NCI-H1930 (cell line): Measurements from ENCODE around the gene ZFR.
"Not testable (repeated sequence)": the region's sequence is repeated elsewhere in the genome, so short reads cannot be mapped to it uniquely, and the experiment has no call there.

Experiments
- DNase-seq, 2 experiments: peaks; one replicate each; lab custom pipeline; 2025; lab: John Stamatoyannopoulos, UW

Gene ZFR

DNA sequence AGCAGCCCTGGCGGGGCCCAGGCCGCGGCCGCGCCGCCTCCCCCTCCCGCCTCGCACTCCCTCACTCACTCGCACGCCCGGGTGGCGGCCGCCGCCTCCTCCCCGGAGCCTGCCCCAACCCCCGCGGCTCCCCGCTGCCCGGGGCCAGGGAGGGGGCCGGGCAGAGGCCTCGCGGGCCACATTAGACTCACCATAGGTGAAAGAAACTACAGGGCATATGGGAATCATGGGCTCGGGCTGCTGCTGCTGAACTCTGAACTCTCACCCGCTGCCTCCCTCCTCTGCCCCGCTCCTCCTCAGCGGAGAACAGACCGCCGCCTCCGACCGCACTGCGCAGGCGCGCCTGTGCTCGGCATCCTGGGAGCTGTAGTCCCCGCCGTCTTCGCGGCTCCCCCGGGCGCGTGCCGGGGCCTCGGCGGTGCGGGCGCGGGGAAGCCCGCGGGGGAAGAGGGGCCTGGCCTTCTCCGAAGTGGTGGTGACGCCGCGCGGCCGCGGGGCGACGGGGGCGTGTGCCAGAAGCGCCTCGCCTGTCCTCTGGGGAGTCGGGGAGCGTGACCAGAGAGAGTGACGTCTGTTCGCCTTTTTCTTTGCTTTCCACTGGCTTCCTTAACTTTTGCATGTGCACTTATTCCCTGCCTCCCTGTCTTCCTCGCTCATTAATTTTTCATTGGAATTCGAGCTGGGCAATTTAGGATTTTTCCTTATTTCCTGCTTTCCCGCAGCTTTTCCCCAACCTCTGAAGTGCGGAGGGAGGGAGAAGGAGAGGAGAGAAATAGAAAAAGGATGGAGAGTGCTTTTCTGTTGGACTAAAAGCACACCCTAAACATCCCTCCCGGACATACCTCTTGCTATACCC, at the start of gene ZFR:
Gene ZFR (minus strand): TSS at position 310 of the 856 bp plus-strand sequence. CDS start 82 bp downstream, at position 228.
- peak; percentile 90 to 95 for DNase-seq

DNA sequence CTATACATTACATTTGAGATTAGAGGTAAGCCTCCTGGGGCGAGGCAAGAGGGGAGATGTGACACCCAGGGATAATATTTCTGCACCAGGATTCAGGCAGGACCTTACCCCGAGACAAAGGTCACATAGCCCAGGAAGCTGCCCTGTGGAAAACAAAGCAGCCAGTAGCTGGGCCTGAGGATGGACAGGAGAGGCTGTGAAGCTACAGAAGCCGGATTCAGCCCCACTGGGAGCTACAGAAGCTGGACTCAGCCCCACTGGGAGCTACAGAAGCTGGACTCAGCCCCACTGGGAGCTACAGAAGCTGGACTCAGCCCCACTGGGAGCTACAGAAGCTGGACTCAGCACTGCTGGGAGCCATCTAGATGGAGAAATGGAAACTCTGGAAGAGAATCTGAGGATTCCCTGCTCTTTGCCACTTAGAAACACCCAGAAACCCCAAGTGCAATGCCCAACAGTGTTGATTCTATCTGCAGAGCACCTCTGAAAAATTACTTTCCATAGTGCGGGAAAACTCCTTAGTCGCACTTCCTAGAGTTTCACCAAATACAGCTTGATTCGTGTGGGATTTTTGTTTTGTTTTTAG, 46.5 kb upstream of the ZFR start:
- DNase-seq: no peak

DNA sequence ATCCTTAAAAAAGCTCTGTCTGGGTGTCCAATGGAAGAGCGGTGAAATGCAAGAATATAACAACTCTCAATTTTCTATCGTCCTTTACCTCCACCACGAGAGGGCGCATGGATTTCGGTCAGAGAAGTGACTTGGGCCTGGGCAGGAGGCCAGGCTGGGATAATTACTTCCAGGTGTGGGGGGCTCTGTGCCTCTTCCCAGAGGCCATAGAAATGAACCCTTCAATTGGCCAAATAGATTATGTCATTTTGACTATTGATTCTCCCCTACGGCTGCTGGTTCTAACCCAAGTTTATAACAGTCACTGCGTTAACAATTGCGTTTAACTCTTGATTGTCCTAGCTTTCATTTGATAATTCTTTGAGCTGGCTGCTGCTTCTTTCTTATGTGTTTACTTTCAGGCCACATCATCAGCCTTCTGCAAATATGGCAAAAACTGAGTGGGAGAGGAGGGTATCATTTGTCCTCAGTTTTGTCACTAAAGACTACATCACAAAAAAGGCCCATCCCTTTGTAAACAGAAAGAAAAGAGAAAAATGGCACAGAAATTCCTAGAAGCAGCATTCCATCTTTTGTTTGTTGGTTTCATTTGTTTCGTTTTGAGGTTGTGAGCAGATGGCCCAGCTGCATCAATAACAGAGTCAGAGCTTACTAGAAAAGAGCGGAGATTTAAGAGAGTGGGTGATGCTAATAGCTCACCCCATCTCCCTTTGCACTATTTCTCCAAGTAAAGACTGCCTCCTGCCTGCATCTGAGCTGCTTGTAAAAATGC, 45.4 kb upstream of the ZFR start:
- peak; percentile 98 to 99 for DNase-seq

DNA sequence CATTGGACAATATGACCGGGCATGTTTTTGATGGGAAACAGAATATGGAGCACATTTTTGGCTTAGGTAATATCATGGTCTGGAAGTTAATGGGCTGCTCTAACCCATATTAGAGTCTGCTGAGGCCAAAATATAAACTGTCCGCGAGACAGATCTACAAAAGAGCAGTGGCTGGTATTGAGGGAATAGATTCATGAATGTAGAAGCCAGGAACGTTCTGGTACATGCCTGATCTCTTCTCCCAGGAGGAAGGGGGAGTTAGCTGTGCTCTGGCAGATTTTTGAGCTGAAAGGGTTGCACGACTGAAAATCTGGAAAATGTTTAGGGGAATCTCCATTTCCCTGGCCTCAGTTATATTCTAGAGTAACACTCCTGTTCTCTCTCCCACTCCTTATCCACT, 42.9 kb upstream of the ZFR start:
- DNase-seq: no peak

DNA sequence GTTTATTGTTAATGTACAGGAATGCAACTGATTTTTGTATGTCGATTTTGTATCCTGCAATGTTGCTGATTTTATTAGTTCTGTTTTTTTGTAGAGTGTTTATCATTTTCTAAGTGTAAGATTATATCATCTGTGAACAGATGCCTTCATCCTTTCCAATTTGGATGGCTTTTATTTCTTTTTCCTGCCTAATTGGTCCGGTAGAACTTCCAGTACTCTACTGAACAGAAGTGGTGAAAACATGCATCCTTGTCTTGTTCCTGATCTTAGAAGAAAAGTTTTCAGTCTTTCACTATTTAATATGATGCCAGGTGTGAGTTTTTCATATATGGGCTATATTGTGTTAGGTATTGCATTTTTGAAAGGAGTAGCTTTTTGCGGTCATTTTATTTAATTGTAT, 42.5 kb upstream of the ZFR start:
- no peak for DNase-seq

DNA sequence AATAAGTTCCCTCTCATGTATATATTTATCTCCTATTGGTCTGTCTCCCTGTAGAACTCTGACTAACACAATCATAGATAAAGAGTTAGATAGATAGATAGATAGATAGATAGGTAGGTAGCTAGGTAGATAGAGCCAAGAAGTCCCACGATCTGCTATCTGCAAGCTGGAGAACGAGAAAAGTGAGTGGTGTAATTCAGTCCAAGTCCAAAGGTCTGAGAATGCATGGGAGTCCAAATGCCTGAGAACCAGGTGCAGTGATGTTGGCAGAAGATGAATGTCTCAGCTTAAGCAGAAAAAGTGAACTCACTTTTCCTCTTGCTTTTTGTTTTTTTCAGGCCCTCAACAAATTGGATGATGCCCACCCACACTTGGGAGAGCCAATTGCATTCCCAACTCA, 37.7 kb upstream of the ZFR start:
- no peak for DNase-seq

DNA sequence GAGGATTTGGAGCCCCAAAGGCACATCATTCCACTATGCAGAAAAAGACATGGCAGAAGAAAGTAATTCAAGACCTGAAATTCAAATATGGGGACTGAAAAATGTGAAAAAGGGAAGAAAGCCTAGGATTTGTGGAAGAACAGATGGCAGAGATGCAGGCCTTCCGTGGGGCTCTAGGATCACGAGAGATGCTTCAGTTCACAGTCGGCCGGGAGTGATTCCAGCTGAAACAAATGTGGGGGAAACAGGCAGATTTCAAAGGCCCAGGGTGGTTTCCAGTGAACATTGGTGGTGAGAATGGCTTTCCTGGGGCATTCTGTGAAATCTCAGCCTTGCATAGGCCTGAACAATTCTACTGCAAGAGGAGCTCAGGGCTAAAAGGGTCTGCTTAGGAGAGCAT, 34.6 kb upstream of the ZFR start:
- DNase-seq: no peak

DNA sequence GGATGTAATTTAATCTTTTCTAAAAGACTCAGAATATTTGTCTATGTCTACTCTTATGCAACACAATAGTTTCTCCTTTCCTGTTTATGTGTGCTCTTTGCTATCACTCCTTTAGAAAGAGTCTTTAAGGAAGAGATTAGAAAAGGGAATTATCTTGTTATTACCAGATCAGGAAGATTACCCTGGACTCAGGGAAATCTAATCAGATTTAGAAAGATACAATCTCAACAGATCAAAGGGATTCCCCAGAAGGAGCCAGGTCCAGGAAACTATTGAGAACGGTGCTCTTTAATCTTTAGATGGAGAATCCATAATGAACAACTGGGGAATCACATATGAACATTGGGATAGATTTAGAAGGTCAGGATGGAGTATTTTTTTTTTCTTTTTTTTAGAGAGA, 32.4 kb upstream of the ZFR start:
- DNase-seq: no peak

DNA sequence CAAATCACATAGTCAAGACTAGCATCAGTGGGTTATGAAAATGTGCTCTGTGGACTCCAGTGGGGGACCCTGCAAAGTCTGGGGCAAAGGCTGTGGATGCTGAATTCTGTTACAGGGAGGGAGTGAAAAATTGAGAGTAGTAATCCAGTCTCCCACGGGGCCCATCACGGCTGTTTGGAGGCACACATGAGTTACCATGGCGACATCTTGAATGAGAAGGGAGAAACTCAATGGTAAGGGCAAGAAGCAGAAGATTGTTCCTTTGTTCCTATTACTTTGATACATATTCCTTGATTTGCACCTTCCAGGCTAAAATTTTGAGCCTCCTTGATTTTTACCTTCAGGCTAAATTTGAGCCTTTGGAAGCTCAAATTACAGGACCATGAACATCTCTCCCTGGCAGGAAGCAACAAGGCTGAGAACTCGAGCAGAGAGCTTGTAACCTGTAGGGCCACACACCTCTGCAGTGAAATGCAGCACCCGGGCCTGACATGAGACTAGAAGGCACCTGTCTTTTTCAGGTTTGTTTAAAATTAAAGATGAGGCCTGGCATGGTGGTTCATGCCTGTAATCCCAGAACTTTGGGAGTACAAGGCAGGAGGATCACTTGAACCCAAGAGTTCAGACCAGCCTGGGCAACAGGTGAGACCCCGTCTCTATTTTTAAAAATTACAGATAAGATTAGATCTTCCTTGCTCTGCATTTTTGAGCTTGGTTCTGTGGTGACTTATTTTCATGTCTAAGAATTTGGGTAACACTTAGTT, 31.0 kb upstream of the ZFR start:
- DNase-seq: peak in 1 of 2 experiments; percentile 28

DNA sequence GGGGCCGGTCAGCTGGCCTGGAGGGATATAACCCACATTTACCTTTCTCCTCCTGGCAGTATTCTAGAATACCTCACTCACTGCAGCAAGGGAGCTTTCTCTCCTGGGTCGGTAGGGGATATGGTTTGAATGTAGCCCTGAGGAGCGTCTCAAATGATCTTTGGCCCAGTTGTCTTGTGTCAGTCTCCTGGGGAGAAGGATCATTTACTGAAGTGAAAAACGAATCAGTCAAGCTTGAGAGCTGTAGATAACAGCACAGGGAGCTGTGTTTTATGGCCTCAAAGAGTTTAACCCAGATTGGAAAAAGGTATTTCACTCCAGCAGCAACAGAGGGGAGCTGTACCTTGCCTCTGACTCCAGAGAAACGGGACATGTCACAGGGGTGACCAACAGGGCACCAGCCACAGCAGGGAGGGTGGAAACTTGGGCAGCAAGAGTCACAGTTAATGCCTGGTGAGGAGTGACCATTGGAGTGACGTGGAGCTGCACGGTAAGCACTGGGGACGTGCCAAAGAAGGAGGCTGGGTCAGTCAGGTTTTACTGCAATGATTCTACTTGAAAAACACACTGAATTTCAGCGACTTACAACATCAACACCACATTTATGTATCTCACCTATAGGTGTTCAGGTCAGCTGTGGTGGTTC, 29.8 kb upstream of the ZFR start:
- DNase-seq: no peak

DNA sequence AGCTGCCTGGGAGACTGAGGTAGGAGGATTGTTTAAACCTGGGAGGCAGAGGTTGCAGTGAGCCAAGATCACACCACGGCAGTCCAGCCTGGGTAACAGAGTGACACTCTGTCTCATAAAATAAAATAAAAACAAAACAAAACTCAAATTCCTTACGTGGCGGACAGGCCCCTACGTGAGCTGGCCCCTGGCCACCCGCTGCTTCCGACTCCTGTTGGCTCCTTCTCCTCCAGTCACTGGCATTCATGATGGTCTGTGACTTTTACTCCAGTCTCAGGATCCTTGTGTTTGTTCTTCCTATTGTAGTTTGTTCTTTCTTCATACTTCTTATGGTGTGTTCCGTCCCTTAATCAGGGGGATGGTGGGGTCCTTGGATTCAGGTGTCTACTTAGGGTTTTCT, 28.5 kb upstream of the ZFR start:
- no peak for DNase-seq

DNA sequence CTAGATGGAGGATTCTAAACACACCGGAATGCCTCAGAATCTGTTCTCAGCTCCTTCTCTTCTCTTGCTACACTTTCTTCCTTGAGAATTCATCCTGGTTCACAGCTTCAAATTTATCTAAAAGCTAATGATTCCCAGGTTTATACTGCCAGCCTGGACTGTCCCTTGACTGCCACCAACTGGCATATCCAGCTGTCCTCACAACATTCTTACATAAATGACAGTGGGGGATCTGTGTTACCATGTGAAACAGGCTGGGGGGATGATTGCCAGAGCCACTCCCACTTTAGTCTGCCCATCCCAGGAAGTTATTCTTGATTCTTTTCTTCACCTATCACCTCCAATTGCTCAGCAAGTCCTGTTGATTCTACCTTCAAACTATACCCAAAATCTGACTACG, 27.2 kb upstream of the ZFR start:
- no peak for DNase-seq

DNA sequence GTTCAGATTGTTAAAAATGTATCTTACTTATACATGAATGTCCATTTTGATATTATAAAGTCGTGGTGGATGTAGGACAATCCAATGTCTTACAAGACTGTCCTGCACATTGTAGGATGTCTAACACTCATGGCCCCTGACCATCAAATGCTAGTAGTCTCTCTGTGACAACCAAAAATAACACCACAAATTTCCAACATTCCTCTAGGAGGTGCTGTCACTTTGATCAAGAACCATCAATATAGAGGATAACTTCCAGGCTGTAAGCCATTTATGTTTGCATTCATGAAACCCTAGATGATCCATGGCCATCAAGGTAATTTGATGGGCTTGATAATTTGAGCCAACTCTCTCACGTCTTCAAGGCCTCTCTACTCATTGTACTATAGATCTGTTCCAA, 20.5 kb upstream of the ZFR start:
- DNase-seq: no peak

DNA sequence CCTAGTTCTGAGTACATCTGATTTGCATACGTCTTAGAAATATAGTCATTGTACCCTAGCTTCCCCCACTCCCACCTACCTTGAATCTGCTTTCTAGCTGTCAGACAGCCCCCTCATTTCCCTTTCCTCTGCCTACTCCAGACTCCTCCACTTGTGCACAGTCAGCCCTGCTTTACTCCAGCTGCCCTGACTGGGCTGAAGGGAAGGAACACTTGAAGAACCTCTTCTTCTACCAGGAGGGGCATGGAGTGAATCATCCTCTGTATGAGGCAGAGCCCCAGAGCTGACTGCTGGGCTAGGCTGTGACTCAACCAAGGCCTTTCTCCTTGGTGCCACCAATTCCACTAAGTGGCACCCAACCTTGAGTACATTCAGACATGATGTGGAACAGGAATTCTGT, 18.1 kb upstream of the ZFR start:
- no peak for DNase-seq

DNA sequence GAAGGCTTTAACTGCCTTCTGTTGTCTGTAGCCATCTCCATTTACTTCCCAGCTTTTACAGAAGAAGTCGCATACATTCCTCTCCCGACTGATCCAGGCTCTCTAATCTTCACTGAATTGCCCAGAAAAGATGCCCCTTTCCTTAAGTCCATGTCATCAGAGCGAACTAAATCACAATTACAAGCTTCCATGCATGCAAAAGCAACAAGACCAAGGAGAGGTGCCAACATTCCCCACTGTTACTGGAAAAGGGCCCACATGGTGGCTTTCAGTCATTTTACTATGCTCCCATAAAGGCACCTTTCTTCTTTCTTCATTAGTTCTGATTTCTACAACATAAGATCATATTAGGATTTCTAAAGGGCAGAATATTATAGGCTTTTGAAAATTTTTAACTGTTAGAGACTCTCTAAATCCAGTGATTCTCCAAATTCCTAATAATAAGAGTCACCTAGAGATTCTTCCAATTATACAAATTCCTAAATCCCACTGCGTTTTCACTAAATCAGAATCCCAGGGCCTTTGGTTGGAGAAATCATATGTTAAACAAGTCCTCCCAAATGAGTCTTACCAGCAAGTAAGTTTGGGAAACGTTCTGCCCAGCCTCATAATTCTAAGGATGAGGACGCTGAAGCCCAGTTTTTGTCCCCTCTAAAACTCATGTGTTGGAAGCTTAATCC, 17.0 kb upstream of the ZFR start:
- DNase-seq: no peak

DNA sequence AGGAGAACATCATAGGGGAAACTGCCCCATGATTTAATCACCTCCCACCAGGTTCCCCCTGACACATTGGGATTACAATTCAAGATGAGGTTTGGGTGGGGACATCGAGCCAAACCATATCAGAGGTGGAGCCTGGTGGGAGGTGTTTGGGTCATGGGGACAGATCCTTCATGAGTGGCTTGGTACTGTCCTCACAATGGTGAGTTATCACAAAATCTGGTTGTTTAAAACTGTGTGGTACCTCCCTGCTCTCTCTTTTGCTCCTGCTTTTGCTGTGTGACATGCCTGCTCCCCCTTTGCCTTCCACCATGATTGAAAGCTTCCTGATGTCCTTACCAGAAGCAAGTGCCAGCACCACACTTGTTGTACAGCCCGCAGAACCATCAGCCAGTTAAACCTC, 16.2 kb upstream of the ZFR start:
- no peak for DNase-seq

DNA sequence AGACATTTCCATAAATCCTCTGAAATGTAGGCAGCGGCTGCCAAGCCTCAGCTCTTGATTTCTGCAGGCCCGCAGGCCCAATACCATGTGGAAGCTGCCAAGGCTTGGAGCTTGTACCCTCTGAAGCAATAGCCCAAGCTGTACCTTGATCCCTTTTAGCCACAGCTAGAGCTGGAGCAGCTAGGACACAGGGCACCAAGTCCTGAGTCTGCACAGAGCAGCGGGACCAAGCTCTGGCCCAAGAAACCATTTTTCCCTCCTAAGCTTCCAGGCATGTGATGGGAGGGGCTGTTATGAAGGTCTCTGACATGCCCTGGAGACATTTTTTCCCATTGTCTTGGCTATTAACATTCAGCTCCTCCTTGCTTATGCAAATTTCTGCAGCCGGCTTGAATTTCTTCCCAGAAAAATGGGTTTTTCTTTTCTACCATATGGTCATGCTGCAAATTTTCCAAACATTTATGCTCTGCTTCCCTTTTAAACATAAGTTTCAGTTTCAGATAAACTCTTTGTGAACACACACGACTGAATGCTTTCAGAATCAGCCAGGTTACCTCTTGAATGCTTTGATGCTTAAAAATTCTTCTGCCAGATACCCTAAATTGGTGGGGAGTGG, 14.4 kb upstream of the ZFR start:
- DNase-seq: no peak

DNA sequence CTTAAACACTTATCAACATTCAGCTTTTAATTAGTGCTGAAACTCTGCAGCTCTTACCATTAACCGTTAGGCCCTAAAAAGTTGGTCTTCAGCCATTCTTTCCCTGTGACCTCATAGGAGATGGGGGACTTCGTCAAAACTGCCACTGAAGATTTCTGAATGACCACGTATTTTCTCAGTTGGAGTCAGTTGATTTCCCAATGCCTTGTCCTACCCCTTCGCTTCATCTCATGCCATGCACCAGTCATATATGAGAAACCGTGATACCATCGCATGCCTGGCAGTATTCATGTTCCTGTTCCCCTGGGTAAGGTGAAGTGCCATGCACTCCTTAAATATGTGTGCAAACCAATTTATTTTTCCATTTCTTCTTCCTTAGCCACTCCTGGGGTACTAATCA, 10.8 kb upstream of the ZFR start:
- no peak for DNase-seq

DNA sequence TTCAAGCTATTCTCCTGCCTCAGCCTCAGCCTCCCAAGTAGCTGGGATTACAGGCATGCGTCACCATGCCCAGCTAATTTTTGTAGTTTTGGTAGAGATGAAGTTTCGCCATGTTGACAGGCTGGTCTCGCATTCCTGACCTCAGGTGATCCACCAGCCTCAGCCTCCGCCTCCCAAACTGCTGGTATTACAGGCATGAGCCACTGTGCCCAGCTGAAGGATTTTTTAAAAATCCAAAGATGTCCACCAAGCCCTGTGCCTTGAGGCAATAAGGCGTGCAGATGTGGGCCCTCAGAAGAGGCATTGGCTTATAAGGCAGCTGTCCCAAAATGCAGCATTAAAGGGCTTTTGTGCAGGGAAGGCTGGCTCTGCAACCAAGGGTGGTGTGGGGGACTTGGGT, 10.3 kb upstream of the ZFR start:
- no peak for DNase-seq

DNA sequence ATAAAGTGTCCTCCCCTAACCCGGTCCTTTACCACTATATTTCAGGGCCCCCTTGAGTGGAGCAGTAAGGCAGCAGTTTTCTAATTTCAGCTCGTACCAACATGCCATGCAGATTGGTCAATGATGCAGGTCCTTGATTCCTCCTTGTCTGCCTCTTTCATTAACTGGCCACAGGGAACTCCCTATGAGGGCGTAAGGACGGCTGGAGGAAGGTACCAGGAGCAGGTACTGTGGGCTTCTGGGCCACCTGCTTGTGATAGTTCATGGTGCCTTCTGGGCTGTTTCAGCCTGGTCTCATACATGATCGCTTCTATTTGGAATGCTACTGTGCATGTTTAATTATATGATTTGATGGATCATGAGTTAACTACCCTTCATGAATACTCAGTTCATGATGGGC, 9.4 kb upstream of the ZFR start:
- DNase-seq: no peak

DNA sequence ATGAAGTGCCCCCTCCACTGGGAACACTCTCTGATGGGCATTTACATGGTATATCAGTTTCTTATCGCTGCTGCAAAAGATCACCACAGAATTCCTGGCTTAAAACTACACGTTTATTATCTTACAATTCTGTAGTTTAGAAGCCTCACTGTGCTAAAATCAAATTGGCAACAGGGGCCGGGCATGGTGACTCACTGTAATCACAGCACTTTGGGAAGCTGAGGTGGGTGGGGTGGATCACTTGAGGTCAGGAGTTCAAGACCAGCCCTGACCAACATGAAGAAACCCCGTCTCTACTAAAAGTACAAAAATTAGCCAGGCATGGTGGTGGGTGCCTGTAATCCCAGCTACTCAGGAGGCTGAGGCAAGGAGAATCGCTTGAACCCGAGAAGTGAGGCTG, 7.8 kb upstream of the ZFR start:
- DNase-seq: not testable (repeated sequence)
